Ishikawa (cell line): Measurements from ENCODE around the gene MED12L.

Experiments used
- CEBPB ChIP-seq: IDR thresholded peaks from 2 replicates; pipeline ENCODE4 v1.6.1; 2012
- CREB1 ChIP-seq: IDR thresholded peaks from 2 replicates; pipeline ENCODE4 v1.6.1; 2012; ENCODE audit warnings: low read depth
- EGR1 ChIP-seq: IDR thresholded peaks from 2 replicates; pipeline ENCODE4 v1.6.1; 2012
- EP300 ChIP-seq: IDR thresholded peaks from 2 replicates; pipeline ENCODE4 v1.6.1; 2012; ENCODE audit warnings: borderline replicate concordance
- FOXM1 ChIP-seq: IDR thresholded peaks from 2 replicates; pipeline ENCODE4 v1.6.1; 2012; ENCODE audit warnings: low read depth, borderline replicate concordance
- MAX ChIP-seq: IDR thresholded peaks from 2 replicates; pipeline ENCODE4 v1.6.1; 2012
- NFIC ChIP-seq: IDR thresholded peaks from 2 replicates; pipeline ENCODE4 v1.6.1; 2012
- RAD21 ChIP-seq: IDR thresholded peaks from 2 replicates; pipeline ENCODE4 v1.6.1; 2012; ENCODE audit warnings: low read depth
- REST ChIP-seq: IDR thresholded peaks from 2 replicates; pipeline ENCODE4 v1.6.1; 2012; ENCODE audit warnings: low read depth, mild to moderate bottlenecking
- TAF1 ChIP-seq: IDR thresholded peaks from 2 replicates; pipeline ENCODE4 v1.6.1; 2012; ENCODE audit warnings: low read depth, mild to moderate bottlenecking
- TCF12 ChIP-seq: IDR thresholded peaks from 2 replicates; pipeline ENCODE4 v1.6.1; 2012; ENCODE audit warnings: low read depth
- TEAD4 ChIP-seq: IDR thresholded peaks from 2 replicates; pipeline ENCODE4 v1.6.1; 2012
- USF1 ChIP-seq: IDR thresholded peaks from 2 replicates; pipeline ENCODE4 v1.6.1; 2012
- YY1 ChIP-seq: IDR thresholded peaks from 2 replicates; pipeline ENCODE4 v1.6.1; 2012; ENCODE audit warnings: low read depth
- ZBTB7A ChIP-seq: IDR thresholded peaks from 2 replicates; pipeline ENCODE4 v1.6.1; 2012; ENCODE audit warnings: low read depth

Gene MED12L

GRCh38 chr3:151377768-151378385, 292.4 kb downstream of the MED12L start:
- TF ChIP-seq EGR1 (no peak), NFIC (no peak), CREB1 (no peak), USF1 (no peak), YY1 (no peak), TCF12 (no peak), TEAD4 (no peak), MAX (no peak), EP300 (no peak), RAD21 (no peak), CEBPB (no peak), TAF1 (no peak), ZBTB7A (no peak), FOXM1 (no peak), REST (no peak)

- TF ChIP-seq YY1: no peak
- TF ChIP-seq TAF1: no peak
- no peak for TF ChIP-seq TEAD4
- TF ChIP-seq CREB1: no peak
- TF ChIP-seq NFIC: no peak
- TF ChIP-seq RAD21: peak; percentile 25; the same call in 1 of the 2 replicates
- no peak for TF ChIP-seq USF1
- no peak for TF ChIP-seq EGR1
Measured at GRCh38 chr3:151379083-151379734, 293.7 kb downstream of the MED12L start.

GRCh38 chr3:151382671-151383070, 297.2 kb downstream of the MED12L start:
- TF ChIP-seq TAF1 (no peak), RAD21 (no peak), NFIC (no peak), REST (no peak), CREB1 (no peak), CEBPB (no peak), USF1 (no peak), ZBTB7A (no peak), YY1 (no peak), EGR1 (no peak), FOXM1 (no peak), EP300 (no peak), TCF12 (no peak), MAX (no peak), TEAD4 (no peak)

- TF ChIP-seq RAD21: no peak
- no peak for TF ChIP-seq EP300
- no peak for TF ChIP-seq YY1
- TF ChIP-seq CEBPB: no peak
- no peak for TF ChIP-seq FOXM1
- no peak for TF ChIP-seq EGR1
- no peak for TF ChIP-seq MAX
- no peak for TF ChIP-seq NFIC
- no peak for TF ChIP-seq REST
Measured at GRCh38 chr3:151383111-151383510, 297.6 kb downstream of the MED12L start.
